HEK293T (cell line): ENCODE results near the gene CCL21.

ENCODE experiments used
- FOXM1 ChIP-seq: fragments of 450-650 bp; IDR thresholded peaks from 2 replicates; pipeline ENCODE4 v1.6.1; 2017; ENCODE audit warnings: mild to moderate bottlenecking, borderline replicate concordance
- SUZ12 ChIP-seq: fragments of 450-650 bp; IDR thresholded peaks from 2 replicates; pipeline ENCODE4 v1.6.1; 2016; ENCODE audit warnings: mild to moderate bottlenecking

DNA sequence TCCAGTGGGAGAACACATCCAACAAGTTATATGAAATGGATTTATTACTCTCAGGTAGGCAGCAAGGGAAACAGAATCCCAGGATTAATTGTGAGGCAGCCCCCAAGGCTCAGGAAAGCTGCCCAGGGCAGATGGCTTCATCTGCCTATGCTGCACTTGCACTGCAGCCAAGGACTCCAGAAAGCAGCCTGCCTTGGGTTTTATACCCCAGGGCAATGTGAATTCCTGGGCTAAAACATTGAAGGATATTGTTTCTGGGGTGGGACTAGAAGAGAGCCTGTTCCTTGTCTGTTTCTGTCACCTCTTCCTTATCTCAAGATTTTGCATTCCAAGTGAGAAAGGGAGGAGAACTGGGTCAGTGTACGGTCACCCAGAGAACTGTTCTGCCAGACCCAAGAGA is 38.6 kb downstream of the CCL21 start:
- no peak for TF ChIP-seq FOXM1
- TF ChIP-seq SUZ12, result no peak
